Measurements from ENCODE around the gene LMCD1.

LMCD1 gene

DNA sequence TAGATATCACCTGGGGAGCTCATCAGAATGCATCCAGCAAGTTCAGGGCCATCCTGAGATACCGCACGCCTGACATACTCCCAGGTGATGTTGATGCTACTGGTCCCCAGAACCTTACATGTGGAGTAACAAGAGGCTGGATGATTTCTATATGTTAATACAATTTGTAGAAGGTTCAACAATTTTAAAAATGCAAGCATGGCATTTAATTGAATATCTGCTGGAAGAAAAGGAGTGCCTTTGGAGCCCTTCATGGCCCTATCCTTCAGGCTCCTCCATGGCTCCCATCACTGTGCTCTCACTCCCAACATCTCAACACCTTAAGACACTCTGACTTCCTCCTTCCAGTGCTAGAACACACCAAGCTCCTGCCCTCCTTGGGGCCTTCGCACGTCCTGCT is 36.6 kb downstream of the LMCD1 start:
- DNase-seq, result no peak

DNA sequence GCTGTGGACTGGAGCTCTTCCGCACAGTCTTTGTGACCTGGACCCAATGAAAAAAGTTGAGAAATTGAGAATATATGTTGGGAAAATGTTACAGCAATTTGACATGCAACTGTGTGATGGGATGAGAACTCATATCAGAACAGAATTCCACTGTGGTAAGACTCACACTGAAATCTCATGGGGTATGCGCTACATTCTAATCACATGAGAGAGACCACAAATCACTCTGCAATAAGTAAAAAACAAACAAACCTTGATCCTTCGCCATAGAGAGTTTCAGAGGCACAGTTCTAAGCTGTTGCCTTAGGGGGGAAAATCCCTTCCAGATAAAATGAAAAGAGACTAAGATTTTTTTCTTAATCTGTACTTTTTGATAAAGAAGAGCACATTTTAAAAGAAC is 37.3 kb downstream of the LMCD1 start:
- peak; percentile 84 for DNase-seq

DNA sequence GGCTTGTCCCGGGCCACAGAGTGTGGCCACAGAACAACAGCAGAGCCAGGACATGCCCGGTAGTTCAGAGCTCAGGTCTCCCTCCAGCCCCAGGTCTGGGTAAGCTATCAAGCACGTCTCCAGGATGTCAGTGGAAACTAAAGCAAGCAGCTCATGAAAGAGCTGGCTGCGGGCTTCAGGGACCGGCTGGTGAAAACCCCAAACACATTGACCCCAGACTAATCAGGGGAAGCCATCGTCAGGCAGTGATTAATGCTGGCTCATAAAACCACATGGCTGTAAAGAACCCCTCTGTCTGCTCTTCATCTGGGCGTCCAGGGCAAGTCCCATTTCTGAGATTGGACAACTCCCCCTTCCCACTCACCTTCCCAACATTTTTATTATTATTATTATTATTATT is 37.8 kb downstream of the LMCD1 start:
- DNase-seq, result peak; percentile 81

DNA sequence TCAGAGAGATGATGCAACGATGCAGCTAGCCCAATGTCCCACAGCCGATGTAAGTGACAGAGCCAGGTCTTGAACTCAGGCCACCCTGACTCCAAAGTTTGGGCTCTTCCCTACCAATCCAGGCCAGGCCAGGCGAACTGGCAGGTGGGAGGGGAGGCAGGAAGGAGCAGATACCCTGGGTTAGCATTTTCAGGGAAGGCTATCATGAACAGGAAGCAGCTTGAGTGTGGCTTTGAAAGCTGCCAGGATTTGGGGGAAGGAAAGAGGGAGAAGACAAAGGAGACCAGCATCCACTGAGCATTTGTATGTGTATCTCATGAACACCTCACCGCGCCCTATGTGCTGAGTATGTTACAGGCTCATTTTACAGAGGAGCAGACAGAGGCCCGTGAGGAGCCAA is 38.8 kb downstream of the LMCD1 start:
- no peak for DNase-seq

DNA sequence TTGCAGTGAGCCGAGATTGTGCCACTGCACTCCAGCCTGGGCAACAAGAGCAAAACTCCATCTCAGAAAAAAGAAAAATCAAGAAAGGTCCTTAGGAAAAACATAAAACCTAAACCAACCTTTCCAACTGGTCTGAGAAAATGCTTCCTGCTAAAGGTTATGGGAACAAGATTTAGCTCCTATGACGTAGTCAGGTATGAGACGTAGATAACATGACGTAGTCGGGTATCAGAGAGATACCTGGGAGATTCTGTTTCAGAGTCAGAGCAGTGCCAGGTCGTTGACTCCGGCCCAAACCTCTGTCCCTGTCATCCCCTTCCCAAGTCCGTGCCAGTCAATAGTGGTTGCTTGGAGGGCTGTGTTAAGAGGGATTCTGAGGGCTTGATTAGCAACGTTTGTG is 39.9 kb downstream of the LMCD1 start:
- DNase-seq, result no peak

DNA sequence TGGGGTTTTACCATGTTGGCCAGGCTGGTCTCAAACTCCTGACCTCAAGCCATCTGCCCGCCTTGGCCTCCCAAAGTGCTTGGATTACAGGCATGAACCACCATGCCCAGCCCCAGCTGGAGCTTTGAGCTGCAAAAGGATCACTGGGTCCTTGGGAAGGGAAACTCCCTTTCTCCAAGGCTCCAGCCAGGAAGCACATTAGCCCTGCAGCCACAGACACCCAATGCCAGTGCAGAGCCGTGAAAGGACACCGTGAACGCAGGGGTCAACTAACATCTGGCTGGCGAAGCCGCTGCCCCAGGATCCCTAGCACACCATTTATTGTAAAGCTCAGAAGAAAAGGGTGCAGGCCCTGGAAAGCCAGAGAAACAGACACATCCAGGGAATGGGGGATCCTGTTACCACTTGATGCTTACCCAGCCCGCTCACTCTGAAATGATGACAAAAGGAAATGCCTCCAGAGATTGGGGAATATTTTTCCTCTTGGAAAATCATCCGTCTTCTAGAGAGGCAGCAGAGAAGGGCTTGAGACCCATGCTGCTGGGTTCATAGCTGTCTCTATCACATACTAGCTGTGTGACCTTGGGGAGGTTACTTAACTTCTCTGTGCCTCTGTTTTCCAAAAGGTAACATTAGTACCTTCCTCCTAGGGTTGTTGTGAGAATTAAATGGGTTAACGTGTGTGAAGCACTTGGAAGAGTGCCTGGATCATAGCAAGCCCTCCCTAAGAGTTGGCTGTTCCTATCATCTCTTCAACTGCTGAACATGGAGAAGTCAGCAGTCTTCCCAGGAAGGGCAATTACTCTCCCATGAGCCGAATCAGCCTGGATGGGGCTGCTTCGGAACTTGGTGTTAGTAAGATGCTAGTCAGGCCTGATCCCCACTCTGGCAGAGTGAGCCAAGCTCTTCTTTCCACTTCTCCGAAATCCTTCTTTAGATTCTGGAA is 40.8 kb downstream of the LMCD1 start:
- no peak for DNase-seq

DNA sequence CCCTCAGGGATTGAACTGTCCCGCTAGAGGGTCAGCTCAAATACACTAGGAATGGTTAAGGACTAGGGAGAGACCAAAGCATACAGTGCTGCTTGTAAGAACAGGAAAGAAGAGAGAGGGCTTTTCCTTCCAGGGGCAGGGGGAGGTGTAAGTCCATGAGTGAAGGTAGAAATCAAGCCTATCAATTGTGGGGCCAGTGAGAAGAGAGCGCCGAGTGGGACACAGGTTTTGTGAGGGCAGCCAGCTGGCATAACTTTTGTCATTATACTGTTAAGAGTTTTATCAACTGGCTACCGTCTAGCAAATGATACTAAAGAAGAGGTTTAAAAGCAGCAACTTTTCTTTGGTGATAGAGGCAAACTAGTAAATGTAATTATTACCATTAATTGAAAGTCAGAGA is 45.0 kb downstream of the LMCD1 start:
- no peak for DNase-seq

DNA sequence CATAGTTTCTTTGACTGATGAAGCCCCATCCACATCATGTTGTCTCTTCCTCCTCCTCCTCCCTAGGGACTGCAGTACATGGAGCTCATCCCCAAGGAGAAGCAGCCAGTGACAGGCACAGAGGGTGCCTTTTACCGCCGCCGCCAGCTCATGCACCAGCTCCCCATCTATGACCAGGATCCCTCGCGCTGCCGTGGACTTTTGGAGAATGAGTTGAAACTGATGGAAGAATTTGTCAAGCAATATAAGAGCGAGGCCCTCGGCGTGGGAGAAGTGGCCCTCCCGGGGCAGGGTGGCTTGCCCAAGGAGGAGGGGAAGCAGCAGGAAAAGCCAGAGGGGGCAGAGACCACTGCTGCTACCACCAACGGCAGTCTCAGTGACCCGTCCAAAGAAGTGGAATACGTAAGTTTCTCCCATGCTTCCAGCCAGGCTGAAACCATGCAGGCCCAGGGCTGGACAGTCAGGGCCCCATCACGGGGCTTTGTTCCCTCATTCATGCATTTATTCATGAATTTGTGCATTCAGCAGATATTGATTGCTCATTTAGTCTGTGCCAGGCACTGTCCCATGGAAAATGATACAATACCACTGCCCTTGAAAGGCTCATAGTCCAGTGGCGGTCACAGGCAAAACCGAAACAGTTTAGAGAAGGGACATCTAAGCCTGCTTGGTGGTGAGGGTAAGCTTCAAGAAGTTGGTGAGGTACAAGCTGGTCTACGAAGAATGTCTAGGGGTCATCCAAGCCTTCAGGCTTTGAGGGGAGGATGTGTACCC is 47.1 kb downstream of the LMCD1 start:
- DNase-seq, result no peak

DNA sequence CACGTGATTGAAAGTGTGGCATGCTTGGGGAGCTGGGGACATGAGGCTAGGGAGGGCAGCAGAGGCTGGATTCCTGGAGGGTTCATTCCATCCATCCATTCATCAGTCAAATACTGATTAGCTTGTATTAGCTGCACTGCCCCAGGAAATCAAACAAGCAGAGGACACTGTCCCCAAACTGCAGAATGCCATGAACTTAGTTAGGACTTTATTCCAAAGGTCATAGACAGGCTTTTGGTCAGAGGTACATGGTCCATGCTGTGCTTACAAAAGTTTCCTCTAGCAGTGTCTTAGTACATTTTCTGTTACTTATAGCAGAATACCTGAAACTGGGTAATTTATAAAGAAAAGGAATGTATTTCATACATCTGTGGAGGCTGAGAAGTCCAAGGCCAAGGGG is 47.7 kb downstream of the LMCD1 start:
- DNase-seq, result no peak

DNA sequence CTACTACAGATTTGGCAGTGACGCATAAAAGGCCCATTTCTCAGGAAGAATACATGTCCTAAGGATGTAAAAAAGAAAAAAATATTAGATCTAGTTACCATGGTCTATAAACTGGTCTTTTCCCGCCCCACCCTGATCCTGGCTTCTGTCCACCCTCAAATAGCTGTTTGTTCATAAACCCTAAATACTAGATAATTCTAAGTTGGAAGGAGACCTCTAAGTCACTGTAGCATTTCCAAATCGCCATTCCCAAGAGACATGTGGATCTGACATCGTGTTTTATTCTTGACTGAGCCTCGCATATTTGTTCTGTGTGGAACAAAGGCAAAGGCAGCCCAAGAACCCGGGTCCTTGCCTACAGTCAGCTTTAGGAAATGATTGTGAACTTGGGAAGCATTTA is 49.0 kb downstream of the LMCD1 start:
- DNase-seq, result no peak

DNA sequence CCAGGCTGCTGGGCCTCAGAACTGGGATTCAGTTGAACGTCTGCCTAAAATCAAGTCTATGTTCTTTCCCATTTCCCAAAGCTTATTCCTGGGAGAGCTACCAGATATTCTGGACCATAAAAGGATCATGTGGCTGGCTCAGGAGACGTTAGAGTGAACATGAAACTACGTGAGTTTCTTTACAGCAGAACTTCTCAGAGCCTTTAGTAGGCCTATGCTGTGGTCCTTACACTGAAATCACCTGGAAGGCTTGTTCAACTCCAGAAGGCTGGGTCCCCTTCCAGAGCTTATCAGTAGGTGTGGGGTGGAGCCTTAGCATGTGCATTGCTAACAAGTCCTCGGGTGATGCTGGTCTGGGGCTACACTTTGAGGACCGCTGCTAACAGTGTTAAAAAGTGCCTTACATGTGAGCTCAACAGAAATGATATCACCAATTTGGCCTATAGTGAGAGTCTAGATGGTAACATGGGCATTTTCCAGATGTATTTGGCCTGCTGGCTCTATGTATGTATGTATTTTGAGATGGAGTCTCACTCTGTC is 50.7 kb downstream of the LMCD1 start:
- no peak for DNase-seq

DNA sequence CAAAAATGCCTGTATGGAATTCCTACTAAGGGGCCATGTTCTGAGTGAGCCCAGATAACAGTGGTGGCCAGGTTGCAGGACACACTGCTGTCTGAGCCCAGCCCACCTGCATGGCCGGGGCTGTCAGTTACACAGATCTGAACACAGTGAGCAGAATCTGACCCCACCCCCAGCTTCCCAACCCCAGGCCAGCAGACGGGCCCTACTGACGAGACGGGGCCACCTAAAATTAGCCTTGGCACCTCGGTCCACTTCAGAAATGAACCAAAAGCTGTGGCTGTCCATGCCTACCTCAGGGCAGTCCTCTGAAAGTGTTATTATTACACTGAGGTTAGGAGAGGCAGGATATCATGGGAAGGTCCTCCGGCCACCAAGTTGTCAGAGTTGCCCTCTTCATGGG is 51.8 kb downstream of the LMCD1 start:
- DNase-seq, result no peak

DNA sequence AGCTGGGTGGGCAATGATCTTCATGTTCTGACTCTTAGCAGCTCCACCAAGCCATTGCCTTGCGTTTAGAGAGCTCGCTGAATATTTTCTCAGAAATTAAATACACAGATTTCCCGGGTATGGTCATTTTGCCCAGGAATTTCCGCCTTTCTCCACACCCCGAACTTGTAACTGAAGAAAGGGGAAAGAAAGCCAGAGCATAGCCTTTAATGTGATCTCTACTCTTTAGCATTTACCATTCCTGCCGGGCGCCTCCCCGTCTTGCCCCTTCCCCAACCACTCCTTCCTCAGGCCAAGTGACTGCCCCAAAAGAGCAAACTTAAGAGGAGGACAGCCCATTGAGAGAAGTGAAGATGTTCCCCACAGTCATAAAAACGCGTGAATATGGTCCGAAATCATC is 53.1 kb downstream of the LMCD1 start:
- DNase-seq, result no peak

DNA sequence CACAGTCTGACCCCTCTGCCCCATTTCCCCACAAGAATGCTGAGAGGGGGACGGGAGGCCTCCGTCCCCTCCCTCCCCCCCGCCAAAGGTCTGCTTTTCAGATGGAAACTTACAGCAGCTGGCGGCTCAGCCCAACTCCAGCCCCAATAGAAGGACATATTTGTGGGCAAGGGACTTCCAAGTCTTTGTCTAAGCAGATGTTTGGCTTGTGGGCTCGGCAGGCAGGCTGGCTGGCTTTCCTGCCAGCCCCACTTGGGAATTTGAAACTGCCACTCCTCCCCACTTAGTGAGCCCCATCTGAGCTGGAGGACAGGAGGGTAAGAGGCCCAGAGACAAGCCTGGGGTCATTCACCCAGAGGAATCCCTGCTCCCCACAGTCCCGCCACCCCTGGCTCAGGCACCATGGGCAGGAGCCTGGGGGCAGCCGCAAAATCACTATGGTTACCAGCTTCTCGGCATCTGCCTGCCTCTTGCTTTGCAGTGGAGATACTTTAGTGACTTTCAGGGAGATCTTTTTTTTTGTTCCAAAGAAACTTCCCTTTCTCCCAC is 53.6 kb downstream of the LMCD1 start:
- peak; percentile 96 for DNase-seq

DNA sequence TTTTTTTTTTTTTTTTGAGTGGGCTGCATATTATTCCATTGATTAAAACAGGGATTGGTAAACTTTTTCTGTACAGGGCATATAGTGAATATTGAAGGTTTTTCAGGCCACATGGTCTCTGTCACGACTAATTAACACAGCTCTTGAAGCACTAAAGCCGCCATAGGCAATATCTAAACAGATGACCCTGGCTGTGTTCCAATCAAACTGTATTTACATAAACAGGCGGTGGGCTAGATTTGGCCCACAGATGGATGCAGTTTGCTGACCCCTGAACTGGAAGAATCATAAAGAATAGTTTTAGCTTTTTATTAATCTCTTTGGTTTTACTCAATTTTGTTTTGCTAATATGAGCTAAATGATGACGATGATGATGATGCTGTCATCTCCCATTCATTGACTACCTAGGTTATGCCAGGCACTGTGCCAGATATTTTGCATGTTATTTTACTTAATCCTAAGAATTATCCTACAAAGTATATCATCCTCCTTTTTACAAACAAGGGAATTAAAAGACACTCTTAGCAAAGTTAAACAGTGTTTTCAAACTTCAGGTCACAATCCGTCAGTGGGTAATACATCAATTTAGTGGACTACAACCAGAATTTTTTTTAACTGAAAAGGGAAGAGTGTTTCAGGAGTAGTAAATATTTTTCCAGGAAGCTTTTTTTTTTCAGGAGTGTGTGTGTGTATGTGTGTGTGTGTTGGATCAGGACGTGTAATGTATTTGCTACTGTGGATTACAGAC is 54.3 kb downstream of the LMCD1 start:
- DNase-seq, result no peak

DNA sequence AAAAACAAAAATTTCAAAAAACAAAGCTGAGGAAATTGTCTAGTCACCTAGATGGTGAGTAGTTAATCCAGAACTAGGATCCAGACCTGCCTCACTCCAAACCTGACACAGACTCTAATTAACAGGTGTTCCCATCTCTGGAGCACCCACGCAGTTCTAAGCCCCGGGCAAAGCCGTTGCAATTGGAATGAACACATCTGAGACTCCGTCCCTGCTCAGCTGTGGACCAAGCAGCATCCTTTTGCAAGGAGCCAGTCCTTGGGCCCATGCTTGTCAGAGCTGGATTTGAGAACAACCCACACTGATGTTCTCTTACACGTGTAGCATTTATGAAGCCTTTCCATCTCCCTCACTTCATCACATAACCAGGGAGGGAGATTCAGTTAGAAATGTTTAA is 54.8 kb downstream of the LMCD1 start:
- no peak for DNase-seq

DNA sequence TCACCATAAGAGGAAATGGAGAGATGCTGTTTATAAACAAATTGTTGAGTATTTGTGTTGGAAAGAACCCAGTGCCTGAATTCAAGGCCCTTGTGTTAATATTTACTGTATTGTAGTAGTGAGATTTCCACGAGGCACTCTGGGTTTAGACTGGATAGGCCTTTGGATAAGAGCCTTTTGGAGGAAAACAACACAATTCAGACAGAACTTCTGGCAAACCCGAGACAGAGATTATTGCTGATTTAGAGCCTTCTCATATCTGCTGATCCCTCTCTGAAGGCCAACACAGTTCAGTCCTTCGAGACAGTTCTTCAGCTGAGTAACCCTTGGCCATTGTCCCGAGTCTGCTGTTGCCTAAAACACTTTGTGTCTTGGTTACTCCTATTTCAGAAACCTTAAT is 55.7 kb downstream of the LMCD1 start:
- DNase-seq, result no peak

DNA sequence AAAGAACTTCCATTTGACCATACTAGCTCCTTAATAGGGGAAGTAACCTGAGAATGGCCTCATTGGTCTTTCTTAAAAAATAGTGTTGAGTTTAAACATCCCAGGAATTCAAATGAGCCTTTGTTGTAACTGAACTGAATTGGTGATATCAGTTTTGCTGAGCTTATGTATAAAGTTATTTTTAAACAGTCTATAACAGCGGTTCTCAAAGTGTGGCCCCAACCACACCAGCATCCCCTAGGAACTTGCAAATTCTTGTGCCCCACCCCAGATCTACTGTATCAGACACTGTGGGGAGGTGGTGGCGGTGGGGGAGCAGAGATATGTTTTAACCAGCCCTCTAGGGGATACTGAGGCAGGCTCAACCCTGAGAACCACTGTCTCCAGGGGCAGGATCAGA is 57.0 kb downstream of the LMCD1 start:
- DNase-seq, result no peak

DNA sequence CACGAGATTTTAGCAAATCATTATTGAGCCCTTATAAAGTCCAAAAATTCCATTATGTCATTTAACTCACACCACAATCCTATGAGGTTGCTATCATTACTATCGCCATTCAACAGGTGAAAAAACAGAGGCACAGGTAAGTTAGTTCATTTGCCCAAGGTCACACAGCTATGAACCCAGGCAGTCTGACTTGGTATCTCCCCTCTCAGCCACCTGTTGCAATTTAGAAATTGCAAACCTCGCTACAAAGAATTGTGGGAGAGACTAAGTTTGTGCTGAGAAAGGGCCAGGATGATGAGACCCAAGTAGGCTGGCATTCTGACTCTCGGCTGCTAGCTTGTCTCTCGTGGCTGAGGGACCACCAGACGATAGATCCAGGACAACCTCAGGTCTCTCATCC is 57.7 kb downstream of the LMCD1 start:
- DNase-seq, result no peak

DNA sequence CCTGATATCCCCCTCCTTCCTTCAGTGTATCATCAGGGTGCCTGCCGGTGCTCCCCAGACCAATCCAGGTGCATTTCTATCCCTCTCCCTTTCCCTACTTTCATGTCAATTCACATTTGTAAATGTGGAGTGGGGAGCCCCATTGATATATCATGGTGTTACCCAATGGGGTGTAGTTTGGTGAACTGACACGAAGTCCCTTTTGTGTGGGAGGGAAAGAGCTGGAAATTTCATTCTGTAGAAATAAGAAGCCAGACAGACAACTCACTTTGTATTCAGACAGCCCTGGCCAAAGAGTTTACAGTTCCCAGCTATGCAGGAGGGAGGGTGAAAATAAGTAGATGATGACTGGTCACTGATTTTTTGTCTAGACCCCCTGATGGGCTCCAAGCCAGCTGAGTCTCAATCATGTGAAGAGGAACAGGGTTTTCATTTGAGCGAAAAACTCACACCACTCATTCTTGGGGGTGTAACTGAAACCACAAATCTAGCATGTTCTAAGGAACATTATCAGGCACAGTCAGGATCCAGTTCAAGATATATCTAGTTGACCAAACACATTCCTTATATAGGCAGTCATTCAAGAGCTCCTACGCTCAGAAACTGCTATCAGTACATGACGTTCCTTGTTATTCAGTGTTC is 58.9 kb downstream of the LMCD1 start:
- DNase-seq, result peak; percentile 96

DNA sequence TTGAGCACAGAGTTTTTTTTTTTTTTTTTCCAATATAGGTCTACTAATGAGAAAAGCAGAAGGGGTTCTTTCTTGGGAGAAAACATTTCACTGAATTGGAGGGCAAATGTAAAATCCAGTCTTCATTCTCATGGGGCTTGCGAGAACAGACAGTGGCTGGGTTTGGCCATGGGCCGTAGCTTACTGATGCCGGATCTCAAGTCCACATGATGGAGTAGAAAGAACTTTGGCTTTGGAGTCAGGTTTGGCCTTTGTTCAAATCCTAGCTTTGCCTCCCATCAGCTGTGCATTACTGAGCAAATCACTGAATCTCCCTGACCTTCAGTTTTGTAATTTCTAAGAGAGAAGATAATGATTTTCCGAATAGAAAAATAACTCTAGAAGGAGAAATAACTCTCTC is 59.7 kb downstream of the LMCD1 start:
- DNase-seq, result peak; percentile 41

DNA sequence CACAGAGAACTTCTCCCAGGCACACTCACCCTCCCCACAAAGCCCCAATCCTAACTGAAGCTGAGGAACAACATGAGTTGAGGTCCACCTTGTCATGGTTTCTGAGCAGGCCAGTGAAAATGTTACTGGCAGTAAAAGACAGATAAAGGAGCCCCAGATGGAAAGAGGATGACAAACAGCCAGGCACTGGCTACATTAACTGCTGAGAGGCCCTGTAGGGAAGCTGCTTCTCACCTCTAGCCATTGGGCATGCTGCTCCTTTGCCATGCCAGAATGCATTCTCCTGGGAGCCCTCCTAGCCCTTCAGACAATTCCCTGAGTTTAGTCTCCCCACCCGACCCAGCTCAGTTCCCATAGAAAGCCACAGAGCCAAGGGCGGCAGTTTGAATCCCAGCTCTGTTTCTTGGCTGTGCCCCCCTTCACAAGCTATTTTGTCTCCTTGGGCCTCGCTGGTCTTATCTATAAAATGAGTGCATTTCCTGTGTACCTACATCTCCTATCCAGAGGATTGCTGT is 60.5 kb downstream of the LMCD1 start:
- no peak for DNase-seq
